Measurements from ENCODE around the gene GLRB.

- TF ChIP-seq CTCF (IDR thresholded peaks at IDR 0.05; ENCODE audit: insufficient read depth, low read length, poor library complexity, severe bottlenecking) (no peak), EZH2phosphoT487 (conservative IDR thresholded peaks at IDR 0.05; ENCODE audit: low read length) (no peak)
These were observed 3.9 kb upstream of the GLRB start for GRCh38 chr4:157072002-157072401.
